IMR-90 (cell line): Measurements from ENCODE around the gene AKAP8L. TPM values are rescaled to one million over a fixed set of nuclear protein-coding genes. Genes with fewer than 3 reads are reported as not detected.

Experiments used
- ATAC-seq: fragments of 200-7000 bp; cut with Tn5 transposase; 2 replicates; pipeline ENCODE4 v1.9.1; 2020; ENCODE audit warnings: low read depth, mild to moderate bottlenecking, moderate library complexity
- BruUV-seq: library from RNA; stranded (reverse); fragments of 400-500 nt; replicated peaks from 2 replicates; lab custom pipeline; 2021; lab: Mats Ljungman, UMichigan
- CTCF ChIA-PET: fragments of 300-600 bp; formaldehyde crosslinking; extraction: SDS; loops from one replicate; lab custom pipeline; 2021; ENCODE audit warnings: antibody characterized with exemption; lab: Yijun Ruan, JAX
- POLR2A ChIA-PET: fragments of 300-600 bp; sonication (Branson Sonifier 250); formaldehyde crosslinking; loops from one replicate; lab custom pipeline; 2022; ENCODE audit warnings: antibody characterized with exemption; ENCODE audit not compliant: unreplicated experiment; lab: Charles Lee
- DNase-seq: peaks from one replicate; pipeline ENCODE4 v3.0.0; 2013
- H2AFZ ChIP-seq: replicated peaks from 2 replicates; pipeline ENCODE3; 2013; ENCODE audit warnings: low read length, mild to moderate bottlenecking; ENCODE audit not compliant: poor library complexity
- H2AK5ac ChIP-seq: 2 replicates; pipeline ENCODE4 v1.6.1; 2013; ENCODE audit warnings: low read depth, low read length, inconsistent platforms
- H2AK9ac ChIP-seq: replicated peaks from 2 replicates; pipeline ENCODE3; 2013; ENCODE audit warnings: mild to moderate bottlenecking, low read depth, low read length, moderate library complexity; ENCODE audit not compliant: poor library complexity
- H2BK120ac ChIP-seq: 2 replicates; pipeline ENCODE4 v1.6.1; 2013; ENCODE audit warnings: low read depth, low read length, inconsistent platforms
- H2BK15ac ChIP-seq: 3 replicates; pipeline ENCODE4 v1.6.1; 2013; ENCODE audit warnings: low read depth, low read length, inconsistent platforms
- H2BK20ac ChIP-seq: 2 replicates; pipeline ENCODE4 v1.6.1; 2013; ENCODE audit warnings: low read depth, mild to moderate bottlenecking, inconsistent platforms, low read length, moderate library complexity
- H2BK5ac ChIP-seq: 2 replicates; pipeline ENCODE4 v1.6.1; 2013; ENCODE audit warnings: mild to moderate bottlenecking, low read depth, low read length, inconsistent platforms; ENCODE audit not compliant: poor library complexity, severe bottlenecking
- H3K14ac ChIP-seq: replicated peaks from 2 replicates; pipeline ENCODE4 v1.6.1; 2013; ENCODE audit warnings: low read depth, low read length, inconsistent platforms
- H3K18ac ChIP-seq: 2 replicates; pipeline ENCODE4 v1.6.1; 2013; ENCODE audit warnings: low read depth, low read length, control low read depth
- H3K23ac ChIP-seq: 2 replicates; pipeline ENCODE4 v1.6.1; 2013; ENCODE audit warnings: low read depth, low read length, inconsistent platforms
- H3K27ac ChIP-seq: 2 replicates; pipeline ENCODE4 v1.5.1; 2013; ENCODE audit warnings: mild to moderate bottlenecking, control low read depth, low read length; ENCODE audit not compliant: insufficient read depth
- H3K27me3 ChIP-seq: 2 replicates; pipeline ENCODE4 v1.6.1; 2013; ENCODE audit warnings: low read length; ENCODE audit not compliant: control insufficient read depth, insufficient read depth
- H3K36me3 ChIP-seq: 2 replicates; pipeline ENCODE4 v1.6.1; 2013; ENCODE audit warnings: low read length, mixed read lengths; ENCODE audit not compliant: control insufficient read depth, insufficient read depth
- H3K4ac ChIP-seq: 2 replicates; pipeline ENCODE4 v1.6.1; 2013; ENCODE audit warnings: low read depth, low read length, inconsistent platforms
- H3K4me1 ChIP-seq: 2 replicates; pipeline ENCODE4 v1.6.1; 2013; ENCODE audit warnings: low read length, mixed read lengths; ENCODE audit not compliant: control insufficient read depth, insufficient read depth
- H3K4me2 ChIP-seq: 2 replicates; pipeline ENCODE4 v1.6.1; 2013; ENCODE audit warnings: low read depth, mild to moderate bottlenecking, control low read depth, low read length, moderate library complexity
- H3K4me3 ChIP-seq: 2 replicates; pipeline ENCODE4 v1.5.1; 2013; ENCODE audit warnings: low read depth, mild to moderate bottlenecking, control low read depth, low read length, moderate library complexity; ENCODE audit not compliant: insufficient read depth
- H3K56ac ChIP-seq: 2 replicates; pipeline ENCODE4 v1.6.1; 2013; ENCODE audit warnings: low read length, inconsistent platforms; ENCODE audit not compliant: insufficient read depth; ENCODE audit errors: extremely low read depth
- H3K79me1 ChIP-seq, 2 experiments: 2 replicates each; pipeline ENCODE4 v1.6.1; 2013; ENCODE audit warnings: low read length in 2 of 2, inconsistent platforms in 1 of 2, low read depth in 1 of 2
- H3K9ac ChIP-seq: 2 replicates; pipeline ENCODE4 v1.6.1; 2013; ENCODE audit warnings: low read depth, low read length, control low read depth
- H3K9me1 ChIP-seq: 2 replicates; pipeline ENCODE4 v1.6.1; 2013; ENCODE audit warnings: low read length, inconsistent platforms; ENCODE audit not compliant: insufficient read depth
- H3K9me3 ChIP-seq: 2 replicates; pipeline ENCODE4 v1.6.1; 2013; ENCODE audit warnings: low read length; ENCODE audit not compliant: control insufficient read depth, insufficient read depth
- H4K20me1 ChIP-seq: 2 replicates; pipeline ENCODE4 v1.6.1; 2013; ENCODE audit warnings: low read length, inconsistent platforms; ENCODE audit not compliant: insufficient read depth
- H4K5ac ChIP-seq: 2 replicates; pipeline ENCODE4 v1.6.1; 2013; ENCODE audit warnings: mild to moderate bottlenecking, low read depth, low read length, control low read depth
- H4K8ac ChIP-seq, 2 experiments: 2 replicates each; pipeline ENCODE4 v1.6.1; 2013; ENCODE audit warnings: low read depth in 2 of 2, low read length in 2 of 2, control low read depth in 1 of 2, inconsistent platforms in 1 of 2
- H4K91ac ChIP-seq: 2 replicates; pipeline ENCODE4 v1.6.1; 2013; ENCODE audit warnings: low read depth, low read length, inconsistent platforms; ENCODE audit not compliant: insufficient read depth
- RFX5 ChIP-seq: IDR thresholded peaks from 2 replicates; pipeline ENCODE4 v1.8.0; 2012; ENCODE audit warnings: low read depth, mild to moderate bottlenecking, low read length, moderate library complexity
- WGBS, 2 experiments: methylation state at CpG; one replicate each; pipeline versions ENCODE4 v1.1.5 to v1.1.7; 2013; ENCODE audit warnings: missing lambda C conversion rate in 2 of 2; ENCODE audit not compliant: insufficient read length in 1 of 2; ENCODE audit errors: extremely low coverage in 2 of 2; 5-methylcytosine and 5-hydroxymethylcytosine counted together
- dilution Hi-C: fragments of 300-500 bp; cut with HindIII; formaldehyde crosslinking; loops from one replicate; pipeline ENCODE4 v1.14.3; 2018; ENCODE audit warnings: low sequenced_read_pairs; ENCODE audit not compliant: unreplicated experiment
- in situ Hi-C: fragments of 300-500 bp; cut with MboI; formaldehyde crosslinking; loops from 3 replicates; pipeline ENCODE4 v1.14.3; 2019; ENCODE audit warnings: low sequenced_read_pairs, inconsistent platforms, mixed read lengths
- intact Hi-C: fragments of 100-400 bp; cut with micrococcal nuclease; formaldehyde crosslinking; loops from 2 replicates; pipeline ENCODE4 v1.10.0; 2022
- polyA plus RNA-seq, 3 experiments: library from polyadenylated mRNA; depleted of rRNA; stranded (reverse); fragments of >200 nt; gene quantifications; 2 replicates each; pipeline ENCODE4 v1.2.3, GENCODE V29; 2012; ENCODE audit warnings: low replicate concordance in 1 of 3
- total RNA-seq: library from RNA; depleted of rRNA; stranded (reverse); fragments of >200 nt; gene quantifications from 2 replicates; pipeline ENCODE4 v1.2.3, GENCODE V29; 2012

The AKAP8L gene
- total and polyA plus RNA-seq, 2 of the 4 experiments (the other 2 are of a cell fraction), result 43.1 to 44.6 TPM

- Histone ChIP-seq H3K4ac (no peak overlapping the region), H2AK9ac (no peak overlapping the region), H3K9me1 (peaks cover 4% of the 10 kb centered on the region; the same call in 1 of the 2 replicates), H3K4me1 (peaks cover 5% of the 10 kb centered on the region; the same call in 1 of the 2 replicates), H3K23ac (no peak overlapping the region), H3K4me2 (no peak overlapping the region), H2AFZ (no peak overlapping the region), H4K5ac (no peak overlapping the region), H3K27me3 (no peaks in the 10 kb centered on the region), H2AK5ac (no peak overlapping the region), H4K8ac (no peak overlapping the region), H3K9me3 (no peaks in the 10 kb centered on the region), H2BK15ac (no peak overlapping the region), H3K56ac (no peak overlapping the region), H3K14ac (no peak overlapping the region), H3K36me3 (peaks cover 73% of the 10 kb centered on the region), H4K91ac (no peak overlapping the region), H3K9ac (no peak overlapping the region), H2BK5ac (no peak overlapping the region), H2BK120ac (no peak overlapping the region), H3K18ac (no peak overlapping the region), H3K4me3 (no peak overlapping the region), H3K27ac (no peak overlapping the region), H4K20me1 (peaks cover 91% of the 10 kb centered on the region), H3K79me1 (peaks cover 4 to 77% of the 10 kb centered on the region in 2 experiments; a peak in 3 of 4 replicates), H2BK20ac (no peak overlapping the region)
- in situ Hi-C loops, result loop anchor here (25.0 kb wide), 1 partner anchor 786 kb away; the partner anchor contains the start of genes AP1M1 and FAM32A
- ChIA-PET POLR2A (no interaction called here), CTCF (no interaction called here)
- no peak for DNase-seq
- no peak for TF ChIP-seq RFX5
- dilution Hi-C loops, result no loop called here
- intact Hi-C loops, result no loop called here
- no peak for ATAC-seq
- BruUV-seq, result no TSS peak
- WGBS, 2 experiments, result no CpG with 5 or more reads among the region's 17 CpGs
Measured at GRCh38 chr19:15401397-15401710, 17.4 kb downstream of the AKAP8L start.
